Fibroblast of lung (primary cell): ENCODE results near the gene SNRNP200. TPM values are rescaled to one million over a fixed set of nuclear protein-coding genes. Genes with fewer than 3 reads are reported as not detected.
A peak's percentile ranks its signal among the peaks of the same experiment; 100 is the strongest.

ENCODE experiments used
- DNase-seq, 2 donors: peaks; one replicate each; pipeline versions ENCODE4 v3.0.0 to v3.0.0-alpha.2; 2010; ENCODE audit warnings: low read depth in 2 of 2
- H2AFZ ChIP-seq: 2 replicates; pipeline ENCODE4 v1.5.1; 2012; ENCODE audit warnings: low read length, control low read depth, inconsistent platforms
- H3K27ac ChIP-seq: 2 replicates; pipeline ENCODE4 v1.5.1; 2011; ENCODE audit warnings: low read length, control low read depth; ENCODE audit not compliant: insufficient read depth
- H3K27me3 ChIP-seq: 2 replicates; pipeline ENCODE4 v1.5.1; 2011; ENCODE audit warnings: mild to moderate bottlenecking, low read length; ENCODE audit not compliant: control insufficient read depth, insufficient read depth
- H3K36me3 ChIP-seq: 2 replicates; pipeline ENCODE4 v1.5.1; 2011; ENCODE audit warnings: low read length; ENCODE audit not compliant: control insufficient read depth, insufficient read depth
- H3K4me1 ChIP-seq: 2 replicates; pipeline ENCODE4 v1.5.1; 2011; ENCODE audit warnings: low read length; ENCODE audit not compliant: control insufficient read depth, insufficient read depth; ENCODE audit errors: extremely low read depth
- H3K4me2 ChIP-seq: 2 replicates; pipeline ENCODE4 v1.5.1; 2011; ENCODE audit warnings: low read length, control low read depth; ENCODE audit not compliant: insufficient read depth; ENCODE audit errors: extremely low read depth
- H3K4me3 ChIP-seq, 4 experiments: fragments of 200-600 bp in 1 of 4; sonication (generic) in 1 of 4; replicated peaks in 1 of 4; 2 replicates each; pipeline ENCODE4 v1.5.1; 2011 to 2016; ENCODE audit warnings: low read length in 4 of 4, low read depth in 3 of 4, mild to moderate bottlenecking in 3 of 4, control low read depth in 2 of 4, inconsistent platforms in 1 of 4, mixed read lengths in 1 of 4; ENCODE audit not compliant: insufficient read depth in 1 of 4; ENCODE audit errors: control extremely low read depth in 1 of 4
- H3K79me2 ChIP-seq: 2 replicates; pipeline ENCODE4 v1.5.1; 2012; ENCODE audit warnings: mild to moderate bottlenecking, low read length, inconsistent platforms; ENCODE audit not compliant: control insufficient read depth, insufficient read depth
- H3K9ac ChIP-seq: 2 replicates; pipeline ENCODE4 v1.5.1; 2011; ENCODE audit warnings: mild to moderate bottlenecking, low read length, control low read depth; ENCODE audit not compliant: insufficient read depth
- H3K9me3 ChIP-seq: 2 replicates; pipeline ENCODE4 v1.5.1; 2012; ENCODE audit warnings: low read depth, low read length; ENCODE audit not compliant: control insufficient read depth, insufficient read depth
- H4K20me1 ChIP-seq: 2 replicates; pipeline ENCODE4 v1.5.1; 2011; ENCODE audit warnings: low read length; ENCODE audit not compliant: control insufficient read depth, insufficient read depth; ENCODE audit errors: extremely low read depth
- EZH2 ChIP-seq: IDR thresholded peaks from 2 replicates; pipeline ENCODE4 v1.5.1; 2012; ENCODE audit warnings: low read length, control low read depth, mild to moderate bottlenecking; ENCODE audit errors: missing control alignments
- polyA plus RNA-seq, 2 donors: library from polyadenylated mRNA; depleted of rRNA in 1 of 2; stranded (reverse) in 1 of 2; unstranded in 1 of 2; fragments of >200 nt; gene quantifications; 2 replicates each; pipeline ENCODE4 v1.2.1, GENCODE V29; 2011 to 2012; ENCODE audit warnings: missing spikeins in 1 of 2
- total RNA-seq: library from RNA; depleted of rRNA; stranded (reverse); fragments of >200 nt; gene quantifications from 2 replicates; pipeline ENCODE4 v1.2.1, GENCODE V29; 2014
- TF ChIP-seq, protein P1 (sequence below), 2 donors: IDR thresholded peaks in 1 of 2; conservative IDR thresholded peaks in 1 of 2; 1 replicate in 1 of 2; 2 replicates in 1 of 2; pipeline ENCODE4 v1.5.1; 2011 to 2012; ENCODE audit warnings: low read length in 2 of 2, control low read depth in 1 of 2, inconsistent platforms in 1 of 2, low read depth in 1 of 2, mild to moderate bottlenecking in 1 of 2

Gene SNRNP200
- total and polyA plus RNA-seq, 2 donors (not counting 1 experiment from before 2014, with no cell fraction given): 49.4 to 65.0 TPM

DNA sequence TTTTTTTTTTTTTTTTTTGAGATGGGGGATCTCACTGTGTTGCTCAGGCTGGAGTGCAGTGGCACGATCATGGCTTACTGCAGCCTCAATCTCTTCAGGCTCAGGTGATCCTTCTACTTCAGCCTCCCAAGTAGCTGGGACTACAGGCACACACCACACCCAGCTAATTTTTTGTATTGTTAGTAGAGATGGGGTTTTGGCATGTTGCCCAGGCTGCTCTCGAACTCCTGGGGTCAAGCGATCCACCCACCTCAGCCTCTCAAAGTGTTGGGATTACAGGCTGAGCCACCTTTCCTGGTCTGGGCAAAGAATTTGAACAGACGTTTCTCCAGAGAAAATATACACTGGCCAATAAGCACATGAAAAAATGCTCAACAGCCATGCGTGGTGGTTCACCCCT lies 2.9 kb upstream of the SNRNP200 start:
- Histone ChIP-seq H3K9ac (no peak overlapping the region), H3K36me3 (no peaks in the 10 kb centered on the region), H3K27ac (no peak overlapping the region), H2AFZ (no peak overlapping the region), H3K4me2 (no peak overlapping the region), H3K9me3 (no peaks in the 10 kb centered on the region), H3K79me2 (peaks cover 11% of the 10 kb centered on the region), H3K4me3 (no peak overlapping the region), H3K27me3 (no peaks in the 10 kb centered on the region), H3K4me1 (peaks cover 5% of the 10 kb centered on the region), H4K20me1 (no peaks in the 10 kb centered on the region)
- TF ChIP-seq, protein P1, sequence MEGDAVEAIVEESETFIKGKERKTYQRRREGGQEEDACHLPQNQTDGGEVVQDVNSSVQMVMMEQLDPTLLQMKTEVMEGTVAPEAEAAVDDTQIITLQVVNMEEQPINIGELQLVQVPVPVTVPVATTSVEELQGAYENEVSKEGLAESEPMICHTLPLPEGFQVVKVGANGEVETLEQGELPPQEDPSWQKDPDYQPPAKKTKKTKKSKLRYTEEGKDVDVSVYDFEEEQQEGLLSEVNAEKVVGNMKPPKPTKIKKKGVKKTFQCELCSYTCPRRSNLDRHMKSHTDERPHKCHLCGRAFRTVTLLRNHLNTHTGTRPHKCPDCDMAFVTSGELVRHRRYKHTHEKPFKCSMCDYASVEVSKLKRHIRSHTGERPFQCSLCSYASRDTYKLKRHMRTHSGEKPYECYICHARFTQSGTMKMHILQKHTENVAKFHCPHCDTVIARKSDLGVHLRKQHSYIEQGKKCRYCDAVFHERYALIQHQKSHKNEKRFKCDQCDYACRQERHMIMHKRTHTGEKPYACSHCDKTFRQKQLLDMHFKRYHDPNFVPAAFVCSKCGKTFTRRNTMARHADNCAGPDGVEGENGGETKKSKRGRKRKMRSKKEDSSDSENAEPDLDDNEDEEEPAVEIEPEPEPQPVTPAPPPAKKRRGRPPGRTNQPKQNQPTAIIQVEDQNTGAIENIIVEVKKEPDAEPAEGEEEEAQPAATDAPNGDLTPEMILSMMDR (conservative IDR thresholded peaks at IDR 0.05 in 1 of 2, IDR thresholded peaks at IDR 0.05 in 1 of 2; ENCODE audit: low read depth in 1 of 2, low read length in 2 of 2): no peak
- no peak for TF ChIP-seq EZH2
- no peak for DNase-seq

DNA sequence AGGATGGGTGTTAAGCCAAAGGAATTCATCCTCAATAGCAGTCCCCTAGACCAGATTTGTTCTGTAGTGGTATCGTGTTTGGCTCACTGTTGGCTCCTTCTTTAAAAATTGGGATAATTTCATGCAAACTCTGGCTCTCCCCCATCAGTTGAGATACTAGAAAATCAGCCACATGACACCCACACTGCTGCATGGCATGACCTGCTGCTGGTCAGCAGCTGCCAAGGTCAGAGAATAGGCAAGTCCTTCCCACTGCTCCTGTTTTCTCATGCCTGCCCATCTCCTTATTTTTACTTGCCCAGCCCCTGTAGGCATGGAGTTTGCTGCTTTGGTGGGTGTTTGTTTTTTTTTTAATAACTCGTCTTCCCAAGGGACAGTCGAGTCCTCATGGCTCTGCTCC lies 1.0 kb upstream of the SNRNP200 start:
- H4K20me1 ChIP-seq: no peaks in the 10 kb centered on the region
- DNase-seq: no peak
- peak overlapping the region; percentile 85 for H3K4me2 ChIP-seq
- peaks cover 5% of the 10 kb centered on the region for H3K4me1 ChIP-seq
- no peak for TF ChIP-seq EZH2
- TF ChIP-seq, protein P1 (conservative IDR thresholded peaks at IDR 0.05 in 1 of 2, IDR thresholded peaks at IDR 0.05 in 1 of 2; ENCODE audit: low read depth in 1 of 2, low read length in 2 of 2): no peak
- H3K27ac ChIP-seq: no peak overlapping the region
- H3K9me3 ChIP-seq: no peaks in the 10 kb centered on the region
- peaks cover 9% of the 10 kb centered on the region for H3K36me3 ChIP-seq
- peak overlapping the region; percentile 62 to 99 (median 95) for H3K4me3 ChIP-seq
- H2AFZ ChIP-seq: peak overlapping the region; percentile 71
- H3K27me3 ChIP-seq: no peaks in the 10 kb centered on the region
- no peak overlapping the region for H3K9ac ChIP-seq
- H3K79me2 ChIP-seq: peaks cover 15% of the 10 kb centered on the region

DNA sequence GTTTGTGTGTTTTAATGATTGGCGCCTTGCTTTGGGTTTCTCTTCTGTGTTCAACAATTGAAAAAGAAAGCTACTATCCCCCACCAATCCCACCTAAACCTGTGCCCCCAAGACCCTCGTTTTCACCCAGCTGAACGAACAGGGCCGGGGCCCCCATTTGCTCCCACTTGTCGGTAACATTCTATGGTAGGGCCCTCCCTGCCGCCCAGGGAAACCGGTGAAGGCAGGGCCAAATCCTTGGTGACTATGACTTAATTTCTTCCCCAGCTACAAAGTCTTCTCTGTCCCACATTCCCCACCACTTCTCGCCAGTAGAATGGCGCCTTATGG lies 598 bp upstream of the SNRNP200 start:
- Histone ChIP-seq H3K27me3 (no peaks in the 10 kb centered on the region), H3K4me2 (peak overlapping the region; percentile 85), H3K36me3 (peaks cover 12% of the 10 kb centered on the region), H2AFZ (peak overlapping the region; percentile 71), H3K9ac (peak overlapping the region; percentile 25), H3K79me2 (peaks cover 15% of the 10 kb centered on the region), H4K20me1 (no peaks in the 10 kb centered on the region), H3K9me3 (no peaks in the 10 kb centered on the region), H3K27ac (peak overlapping the region; percentile 81), H3K4me1 (peaks cover 5% of the 10 kb centered on the region), H3K4me3 (peak overlapping the region; percentile 62 to 99 (median 95))
- TF ChIP-seq, protein P1 (conservative IDR thresholded peaks at IDR 0.05 in 1 of 2, IDR thresholded peaks at IDR 0.05 in 1 of 2; ENCODE audit: low read depth in 1 of 2, low read length in 2 of 2): no peak
- no peak for TF ChIP-seq EZH2
- DNase-seq: no peak
